Gastrocnemius medialis (tissue), 4 donors: ENCODE data around the gene RNASEH2A. TPM values are rescaled to one million over a fixed set of nuclear protein-coding genes. Genes with fewer than 3 reads are reported as not detected.
A peak's percentile ranks its signal among the peaks of the same experiment; 100 is the strongest.
"Not testable (repeated sequence)": the region's sequence is repeated elsewhere in the genome, so short reads cannot be mapped to it uniquely, and the experiment has no call there.

Source experiments
- ATAC-seq, 2 donors: fragments of 150-250 bp; one replicate each; pipeline ENCODE4 v1.9.1; 2016
- DNase-seq, 2 donors: peaks; one replicate each; pipeline ENCODE4 v3.0.0-alpha.2; 2019
- H3K27ac ChIP-seq, 4 donors: fragments of 200-600 bp; sonication (generic); 1 replicate in 1 of 4; 2 replicates in 3 of 4; pipeline ENCODE4 v1.5.1; 2016 to 2018; ENCODE audit warnings: mild to moderate bottlenecking in 2 of 4, moderate library complexity in 1 of 4
- H3K27me3 ChIP-seq, 3 donors: fragments of 200-600 bp; sonication (generic) in 2 of 3; 1 replicate in 1 of 3; 2 replicates in 2 of 3; pipeline versions ENCODE4 v1.5.1 to v1.6.0; 2016 to 2019; ENCODE audit warnings: mild to moderate bottlenecking in 1 of 3, moderate library complexity in 1 of 3
- H3K36me3 ChIP-seq, 2 donors: fragments of 200-600 bp; sonication (generic) in 1 of 2; one replicate each; pipeline ENCODE4 v1.5.1; 2017 to 2018
- H3K4me1 ChIP-seq, 2 donors: fragments of 200-600 bp; sonication (generic) in 1 of 2; one replicate each; pipeline ENCODE4 v1.5.1; 2016 to 2017; ENCODE audit warnings: mild to moderate bottlenecking in 2 of 2
- H3K4me3 ChIP-seq, 4 donors: fragments of 200-600 bp; sonication (generic) in 3 of 4; 1 replicate in 1 of 4; 2 replicates in 3 of 4; pipeline ENCODE4 v1.5.1; 2016 to 2019; ENCODE audit warnings: mild to moderate bottlenecking in 2 of 4
- H3K9me3 ChIP-seq, 3 donors: fragments of 200-600 bp; sonication (generic) in 2 of 3; 1 replicate in 1 of 3; 2 replicates in 2 of 3; pipeline ENCODE4 v1.5.1; 2016 to 2019
- POLR2A ChIP-seq, 2 donors: fragments of 450-650 bp; IDR thresholded peaks; one replicate each; pipeline ENCODE4 v1.6.1; 2017; ENCODE audit warnings: antibody characterized with exemption in 2 of 2, mild to moderate bottlenecking in 2 of 2, moderate library complexity in 2 of 2
- in situ Hi-C, 4 donors: fragments of 200-750 bp; cut with MboI; loops; one replicate each; pipeline versions ENCODE4 v1.15.0 to v1.8.0; 2017; ENCODE audit warnings: low sequenced_read_pairs in 4 of 4
- intact Hi-C: fragments of 100-400 bp; cut with DNase I; formaldehyde crosslinking; loops from one replicate; pipeline ENCODE4 v1.15.1; 2023; ENCODE audit warnings: low total_unique reads
- total RNA-seq, 4 donors: library from RNA; depleted of rRNA; stranded (reverse); fragments of >200 nt; gene quantifications; one replicate each; pipeline versions ENCODE4 v1.1.0 to v1.2.3, GENCODE V29; 2016
- TF ChIP-seq, protein P1 (sequence below), 5 experiments: fragments of 450-650 bp in 3 of 5; fragments of 200-600 bp in 2 of 5; sonication (generic) in 2 of 5; IDR thresholded peaks in 4 of 5; conservative IDR thresholded peaks in 1 of 5; 1 replicate in 4 of 5; 2 replicates in 1 of 5; pipeline ENCODE4 v1.5.1; 2016 to 2019; ENCODE audit warnings: antibody characterized with exemption in 5 of 5, mild to moderate bottlenecking in 3 of 5, moderate library complexity in 3 of 5

Gene RNASEH2A
- total RNA-seq, 4 donors from 2014 or later: 1.0 to 3.9 (median 2.4) TPM

- ATAC-seq: peak; percentile 37 to 66
- no peaks in the 10 kb centered on the region for H3K27me3 ChIP-seq
- peaks cover 22 to 28% of the 10 kb centered on the region in 2 donors for H3K4me1 ChIP-seq
- peaks cover 0 to 22% of the 10 kb centered on the region in 2 donors for H3K36me3 ChIP-seq
- TF ChIP-seq, protein P1, sequence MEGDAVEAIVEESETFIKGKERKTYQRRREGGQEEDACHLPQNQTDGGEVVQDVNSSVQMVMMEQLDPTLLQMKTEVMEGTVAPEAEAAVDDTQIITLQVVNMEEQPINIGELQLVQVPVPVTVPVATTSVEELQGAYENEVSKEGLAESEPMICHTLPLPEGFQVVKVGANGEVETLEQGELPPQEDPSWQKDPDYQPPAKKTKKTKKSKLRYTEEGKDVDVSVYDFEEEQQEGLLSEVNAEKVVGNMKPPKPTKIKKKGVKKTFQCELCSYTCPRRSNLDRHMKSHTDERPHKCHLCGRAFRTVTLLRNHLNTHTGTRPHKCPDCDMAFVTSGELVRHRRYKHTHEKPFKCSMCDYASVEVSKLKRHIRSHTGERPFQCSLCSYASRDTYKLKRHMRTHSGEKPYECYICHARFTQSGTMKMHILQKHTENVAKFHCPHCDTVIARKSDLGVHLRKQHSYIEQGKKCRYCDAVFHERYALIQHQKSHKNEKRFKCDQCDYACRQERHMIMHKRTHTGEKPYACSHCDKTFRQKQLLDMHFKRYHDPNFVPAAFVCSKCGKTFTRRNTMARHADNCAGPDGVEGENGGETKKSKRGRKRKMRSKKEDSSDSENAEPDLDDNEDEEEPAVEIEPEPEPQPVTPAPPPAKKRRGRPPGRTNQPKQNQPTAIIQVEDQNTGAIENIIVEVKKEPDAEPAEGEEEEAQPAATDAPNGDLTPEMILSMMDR (IDR thresholded peaks at IDR 0.05 in 4 of 5, conservative IDR thresholded peaks at IDR 0.05 in 1 of 5): no peak
- TF ChIP-seq POLR2A (IDR thresholded peaks at IDR 0.05): no peak
- peak in 1 of 2 donors; percentile 76 for DNase-seq
- peak overlapping the region; percentile 86 to 93 (median 90) for H3K27ac ChIP-seq
- intact Hi-C loops (no loop called here), in situ Hi-C loops (no loop called here)
- peak overlapping the region; percentile 84 to 90 (median 86) for H3K4me3 ChIP-seq
- no peaks in the 10 kb centered on the region for H3K9me3 ChIP-seq
These were observed 3.9 kb upstream of the RNASEH2A start for GRCh38 chr19:12802267-12803106.

GRCh38 chr19:12804051-12804450 lies 2.3 kb upstream of the RNASEH2A start:
- DNase-seq (no peak), ATAC-seq (no peak)
- Histone ChIP-seq H3K36me3 (peaks cover 0 to 17% of the 10 kb centered on the region in 2 donors), H3K4me3 (no peak overlapping the region), H3K9me3 (no peaks in the 10 kb centered on the region), H3K27ac (no peak overlapping the region), H3K4me1 (peaks cover 22 to 28% of the 10 kb centered on the region in 2 donors), H3K27me3 (no peaks in the 10 kb centered on the region)
- in situ Hi-C loops: no loop called here
- TF ChIP-seq POLR2A (IDR thresholded peaks at IDR 0.05): no peak
- TF ChIP-seq, protein P1 (IDR thresholded peaks at IDR 0.05 in 4 of 5, conservative IDR thresholded peaks at IDR 0.05 in 1 of 5): no peak
- intact Hi-C loops: no loop called here

DNA sequence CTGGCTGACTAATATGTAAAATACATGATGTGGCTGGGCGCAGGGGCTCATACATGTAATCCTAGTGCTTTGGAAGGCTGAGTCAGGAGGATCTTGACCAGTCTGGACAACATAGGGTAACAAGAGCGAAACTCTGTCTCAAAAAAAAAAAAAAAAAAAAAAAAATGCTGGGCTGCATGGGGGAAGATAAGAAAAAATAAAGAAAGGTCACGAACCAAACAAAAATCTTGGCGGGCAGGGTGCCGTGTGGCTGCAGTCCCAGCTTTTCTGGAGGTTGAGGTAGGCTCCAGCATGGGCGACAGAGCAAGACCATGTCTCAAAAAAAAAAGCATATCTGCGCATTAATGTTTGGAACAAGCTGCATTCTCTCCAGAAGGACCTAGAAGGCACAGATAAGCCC lies 8.7 kb downstream of the RNASEH2A start:
- H3K4me1 ChIP-seq: no peaks in the 10 kb centered on the region
- H3K27ac ChIP-seq: no peak overlapping the region
- no peak overlapping the region for H3K4me3 ChIP-seq
- no peak for DNase-seq
- H3K9me3 ChIP-seq: no peaks in the 10 kb centered on the region
- TF ChIP-seq, protein P1 (IDR thresholded peaks at IDR 0.05 in 4 of 5, conservative IDR thresholded peaks at IDR 0.05 in 1 of 5): no peak
- no peak for TF ChIP-seq POLR2A (IDR thresholded peaks at IDR 0.05)
- ATAC-seq: no peak
- peaks cover 0 to 11% of the 10 kb centered on the region in 2 donors for H3K36me3 ChIP-seq
- intact Hi-C loops (no loop called here), in situ Hi-C loops (no loop called here)
- no peaks in the 10 kb centered on the region for H3K27me3 ChIP-seq

GRCh38 chr19:12817188-12817587 lies 10.8 kb downstream of the RNASEH2A start:
- H3K4me1 ChIP-seq, DNase-seq, H3K27me3 ChIP-seq, in situ Hi-C loops, H3K9me3 ChIP-seq, intact Hi-C loops, H3K36me3 ChIP-seq, ATAC-seq, H3K4me3 ChIP-seq, H3K27ac ChIP-seq: not testable (repeated sequence)

GRCh38 chr19:12817810-12818209 lies 11.4 kb downstream of the RNASEH2A start:
- H3K4me3 ChIP-seq, ATAC-seq, H3K36me3 ChIP-seq, H3K9me3 ChIP-seq, H3K27ac ChIP-seq, in situ Hi-C loops, DNase-seq, H3K4me1 ChIP-seq, H3K27me3 ChIP-seq, intact Hi-C loops: not testable (repeated sequence)
